ENCODE data around the gene TALDO1. TPM values are rescaled to one million over a fixed set of nuclear protein-coding genes. Genes with fewer than 3 reads are reported as not detected.
"Not testable (repeated sequence)": the region's sequence is repeated elsewhere in the genome, so short reads cannot be mapped to it uniquely, and the experiment has no call there.

TALDO1 gene
- total RNA-seq, 1 experiment from 2014 or later, result 166 TPM

DNA sequence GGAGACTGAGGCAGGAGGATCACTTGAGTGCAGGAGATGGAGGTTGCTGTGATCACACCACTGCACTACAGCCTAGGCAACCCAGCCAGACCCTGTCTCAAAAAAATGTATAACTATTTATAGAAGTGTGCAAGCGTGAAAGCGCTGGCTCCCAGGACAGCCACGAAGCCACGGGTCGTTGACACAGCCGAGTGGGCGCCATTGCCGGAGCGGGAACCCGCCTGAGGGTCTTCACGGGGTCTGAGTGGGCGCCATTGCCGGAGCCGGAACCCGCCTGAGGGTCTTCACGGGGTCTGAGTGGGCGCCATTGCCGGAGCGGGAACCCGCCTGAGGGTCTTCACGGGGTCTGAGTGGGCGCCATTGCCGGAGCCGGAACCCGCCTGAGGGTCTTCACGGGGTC, 12.7 kb upstream of the TALDO1 start:
- not testable (repeated sequence) for DNase-seq (ENCODE audit: low read depth)

- no peak for DNase-seq (ENCODE audit: low read depth)
Observed at GRCh38 chr11:737366-737765, 9.9 kb upstream of the TALDO1 start.

- DNase-seq (ENCODE audit: low read depth), result not testable (repeated sequence)
Observed at GRCh38 chr11:737899-738298, 9.4 kb upstream of the TALDO1 start.

- no peak for DNase-seq (ENCODE audit: low read depth)
Observed at GRCh38 chr11:742156-742546, 5.1 kb upstream of the TALDO1 start.

GRCh38 chr11:742571-743201, 4.6 kb upstream of the TALDO1 start:
- DNase-seq (ENCODE audit: low read depth), result no peak

GRCh38 chr11:745428-745827, 1.8 kb upstream of the TALDO1 start:
- no peak for DNase-seq (ENCODE audit: low read depth)

- peak; percentile 30 for DNase-seq (ENCODE audit: low read depth)
Observed at GRCh38 chr11:746289-747157, 741 bp upstream of the TALDO1 start.

DNA sequence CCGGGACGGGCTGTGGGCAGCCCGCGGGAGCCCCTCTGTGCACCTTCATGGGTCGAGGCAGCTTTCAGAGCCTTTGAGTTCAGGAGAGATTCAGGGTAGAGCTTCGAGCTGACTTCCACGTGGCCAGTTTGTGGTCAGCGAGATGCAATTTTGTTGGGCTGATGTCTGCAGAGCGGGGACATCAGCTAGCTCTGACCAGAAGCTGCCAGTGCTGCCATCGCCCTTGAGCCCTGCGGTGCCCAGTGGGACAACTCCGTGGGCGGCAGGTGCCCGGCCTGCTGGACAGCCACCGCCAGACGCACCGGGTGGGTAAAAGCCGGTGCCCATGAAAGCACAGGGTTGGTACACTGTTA, 719 bp downstream of the TALDO1 start:
- DNase-seq (ENCODE audit: low read depth), result peak; percentile 32

DNA sequence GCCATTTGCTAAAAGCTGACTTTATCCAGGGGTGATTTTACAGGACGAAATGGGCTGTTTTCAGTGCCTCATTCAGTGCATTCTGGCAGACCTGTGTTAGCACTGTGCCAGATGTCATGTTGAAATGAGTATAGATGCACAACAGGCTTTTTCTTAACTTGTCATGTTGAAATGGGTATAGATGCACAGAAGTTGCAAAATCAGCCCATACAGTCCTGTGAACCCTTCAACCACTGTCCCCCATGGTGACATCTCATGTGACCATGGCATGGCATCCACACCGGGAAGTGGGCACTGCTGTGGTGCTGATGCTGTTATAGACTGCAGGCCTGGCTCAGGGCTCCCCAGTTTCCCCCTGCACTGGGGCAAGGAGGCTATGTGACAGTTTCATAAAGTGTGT, 2.5 kb downstream of the TALDO1 start:
- DNase-seq (ENCODE audit: low read depth), result no peak

GRCh38 chr11:760236-760635, 13.0 kb downstream of the TALDO1 start:
- DNase-seq (ENCODE audit: low read depth), result no peak

- DNase-seq (ENCODE audit: low read depth), result no peak
Observed at GRCh38 chr11:761526-762108, 14.4 kb downstream of the TALDO1 start.

DNA sequence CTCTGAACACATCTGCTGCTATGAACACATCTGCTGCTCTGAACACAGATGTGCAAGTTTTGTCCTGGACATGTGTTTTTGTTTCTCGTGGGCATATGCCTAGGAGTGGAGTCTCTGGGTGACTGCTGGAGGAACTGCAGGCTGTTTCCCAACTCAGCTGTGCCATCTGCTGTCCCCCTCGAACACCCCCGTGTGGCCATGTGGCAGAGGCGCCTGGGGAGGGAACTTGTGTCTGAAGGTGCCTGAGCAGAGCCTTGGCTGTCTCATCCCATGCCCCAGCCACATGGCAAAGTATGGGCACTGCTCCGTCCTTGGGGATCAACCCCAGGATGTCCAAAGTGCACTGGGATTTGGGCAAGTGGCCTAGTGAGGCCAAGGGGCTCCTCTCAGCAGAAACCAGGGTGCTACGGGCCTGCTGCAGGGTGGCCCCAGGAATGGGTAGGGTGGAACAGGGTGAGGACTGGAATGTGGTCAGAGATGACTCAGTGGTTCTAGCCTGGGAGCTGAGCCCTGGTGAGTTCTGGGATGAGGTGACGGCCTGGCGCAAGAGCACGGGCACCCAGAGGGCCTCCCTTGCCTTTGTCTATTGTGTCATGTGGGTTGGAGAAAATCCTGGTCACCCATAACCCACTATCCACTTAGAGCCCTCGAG, 15.3 kb downstream of the TALDO1 start:
- DNase-seq (ENCODE audit: low read depth), result peak; percentile 85

GRCh38 chr11:763073-763463, 15.8 kb downstream of the TALDO1 start:
- DNase-seq (ENCODE audit: low read depth), result no peak

- no peak for DNase-seq (ENCODE audit: low read depth)
Observed at GRCh38 chr11:763549-764321, 16.5 kb downstream of the TALDO1 start.

- DNase-seq (ENCODE audit: low read depth), result no peak
Observed at GRCh38 chr11:764322-765024, 17.2 kb downstream of the TALDO1 start.

- peak; percentile 37 for DNase-seq (ENCODE audit: low read depth)
Observed at GRCh38 chr11:765025-765801, 17.9 kb downstream of the TALDO1 start.

GRCh38 chr11:765802-766091, 18.5 kb downstream of the TALDO1 start:
- DNase-seq (ENCODE audit: low read depth), result no peak

GRCh38 chr11:766106-766935, 19.1 kb downstream of the TALDO1 start:
- DNase-seq (ENCODE audit: low read depth), result no peak

DNA sequence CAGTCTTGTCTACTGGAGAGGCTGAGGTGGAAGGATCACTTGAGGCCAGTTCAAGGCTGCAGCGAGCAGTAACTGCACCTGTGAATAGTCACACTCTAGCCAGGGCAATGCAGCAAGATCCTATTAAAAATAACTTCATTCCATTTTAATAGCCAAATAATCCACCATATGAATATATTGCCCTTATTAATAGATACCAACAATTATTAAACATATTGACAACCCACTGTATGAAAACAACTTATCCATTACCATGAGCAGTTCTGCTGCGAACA, 19.6 kb downstream of the TALDO1 start:
- DNase-seq (ENCODE audit: low read depth), result no peak

GRCh38 chr11:767238-767637, 20.0 kb downstream of the TALDO1 start:
- no peak for DNase-seq (ENCODE audit: low read depth)

Data from RPMI7951 (cell line).